ENCODE data around the gene PTHLH.
A peak's percentile ranks its signal among the peaks of the same experiment; 100 is the strongest.

The PTHLH gene

GRCh38 chr12:27934276-27934675 is 38.3 kb downstream of the PTHLH start:
- DNase-seq, result no peak

DNA sequence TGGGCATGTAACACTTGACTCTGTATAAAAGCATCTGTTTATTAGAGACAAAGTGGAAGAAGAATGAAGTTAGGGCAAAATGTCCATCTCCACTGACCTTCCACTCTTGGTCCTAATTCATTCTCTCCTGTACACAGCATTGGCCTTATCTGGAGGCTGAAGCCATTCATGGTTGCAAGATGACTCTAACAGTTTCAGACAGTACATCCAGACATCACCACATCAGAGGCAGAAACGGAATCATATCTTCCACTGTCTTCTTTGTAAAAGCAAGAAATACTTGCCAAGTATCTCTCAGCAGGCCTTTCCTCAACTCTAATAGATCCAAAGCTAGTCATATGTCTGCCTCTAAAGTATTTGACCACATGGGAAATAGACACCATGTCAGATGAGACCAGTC is 41.1 kb downstream of the PTHLH start:
- no peak for DNase-seq

DNA sequence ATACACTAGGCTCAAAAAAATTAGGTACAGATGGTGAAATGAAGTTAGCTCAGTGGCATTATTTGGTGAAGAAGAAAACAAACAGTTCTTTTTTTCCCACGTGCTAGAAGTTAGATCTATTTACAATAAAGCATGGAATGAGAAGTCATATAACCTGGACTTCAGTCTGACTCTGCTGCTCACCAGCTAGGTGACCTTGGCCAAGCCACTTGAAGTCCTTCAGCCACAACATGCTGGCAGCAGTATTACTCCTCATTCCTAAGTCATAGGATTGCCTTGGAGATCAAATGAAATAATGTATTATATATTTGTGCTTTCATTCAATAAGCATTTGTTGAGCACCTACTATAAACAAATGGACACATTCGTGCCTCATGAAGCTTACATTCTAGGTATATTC is 45.2 kb downstream of the PTHLH start:
- no peak for DNase-seq

- DNase-seq, result peak; percentile 16
Observed at GRCh38 chr12:27924350-27925135, 48.0 kb downstream of the PTHLH start.

DNA sequence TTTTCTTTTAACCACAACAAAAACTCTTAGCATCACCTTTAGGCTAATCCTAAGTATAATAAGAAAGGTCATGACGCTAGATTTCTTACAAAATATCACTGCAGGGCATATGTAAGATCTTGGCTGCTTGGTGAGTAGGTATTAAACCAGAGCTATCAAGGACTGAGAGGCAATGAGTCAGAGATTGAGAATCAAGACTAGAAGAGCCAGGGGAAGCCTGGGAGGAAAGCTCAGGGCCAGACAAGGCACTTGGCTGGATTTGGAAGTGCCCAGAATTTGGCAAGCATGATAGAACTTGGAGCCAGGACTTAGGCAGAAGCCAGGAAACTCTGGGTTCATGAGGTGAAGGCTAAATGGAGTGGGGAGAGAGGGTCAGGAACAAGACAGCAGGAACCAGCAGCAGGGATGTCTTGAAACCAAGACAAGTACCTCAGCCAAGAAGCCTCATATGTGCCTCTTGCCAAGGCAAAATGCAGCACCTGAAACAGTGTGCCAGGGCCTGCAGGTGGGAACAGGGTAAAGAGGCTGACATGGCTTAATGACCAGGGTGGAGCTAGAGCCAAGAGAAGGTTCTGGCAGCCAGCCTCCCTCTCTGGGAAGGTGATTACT is 49.9 kb downstream of the PTHLH start:
- peak; percentile 34 for DNase-seq

- no peak for DNase-seq
Observed at GRCh38 chr12:27919671-27920235, 52.8 kb downstream of the PTHLH start.

DNA sequence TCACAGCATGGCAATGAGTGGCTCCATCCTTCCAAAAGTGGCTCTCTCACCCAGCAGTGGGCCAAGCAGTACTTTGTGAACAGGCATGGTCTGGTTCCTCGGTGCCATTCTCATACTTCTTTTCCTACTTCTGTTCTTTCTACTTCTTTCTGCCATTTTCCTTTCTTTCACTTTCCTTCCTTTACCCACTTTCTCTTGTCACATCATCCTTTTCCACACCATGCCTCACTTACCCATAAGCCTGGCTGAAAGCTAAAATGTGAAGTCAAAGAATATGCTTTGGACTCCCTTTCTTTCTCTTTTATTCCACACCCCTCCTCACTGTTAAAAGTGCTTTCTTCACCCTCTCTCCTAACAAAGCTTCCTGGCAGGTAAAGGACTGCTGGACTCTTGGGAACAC is 57.0 kb downstream of the PTHLH start:
- no peak for DNase-seq

DNA sequence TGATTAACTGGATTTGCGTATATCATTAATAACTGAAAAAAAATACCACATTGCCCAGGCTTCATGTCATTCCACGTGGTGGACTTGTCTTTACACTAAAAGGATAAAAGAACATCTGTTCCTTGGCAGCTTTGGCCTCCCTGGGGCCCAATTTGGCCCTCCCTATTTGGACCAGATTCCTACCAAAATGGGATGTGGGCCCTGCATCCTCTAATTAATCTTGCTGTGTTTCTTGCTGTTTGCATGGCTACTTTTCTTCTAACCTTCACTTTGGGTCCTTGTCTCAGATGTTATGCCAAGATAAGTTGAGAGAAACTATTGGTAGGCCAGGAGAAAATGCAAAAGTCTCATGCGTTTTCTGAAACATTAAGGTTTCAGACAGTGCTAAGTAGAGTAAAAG is 57.5 kb downstream of the PTHLH start:
- DNase-seq, result no peak

DNA sequence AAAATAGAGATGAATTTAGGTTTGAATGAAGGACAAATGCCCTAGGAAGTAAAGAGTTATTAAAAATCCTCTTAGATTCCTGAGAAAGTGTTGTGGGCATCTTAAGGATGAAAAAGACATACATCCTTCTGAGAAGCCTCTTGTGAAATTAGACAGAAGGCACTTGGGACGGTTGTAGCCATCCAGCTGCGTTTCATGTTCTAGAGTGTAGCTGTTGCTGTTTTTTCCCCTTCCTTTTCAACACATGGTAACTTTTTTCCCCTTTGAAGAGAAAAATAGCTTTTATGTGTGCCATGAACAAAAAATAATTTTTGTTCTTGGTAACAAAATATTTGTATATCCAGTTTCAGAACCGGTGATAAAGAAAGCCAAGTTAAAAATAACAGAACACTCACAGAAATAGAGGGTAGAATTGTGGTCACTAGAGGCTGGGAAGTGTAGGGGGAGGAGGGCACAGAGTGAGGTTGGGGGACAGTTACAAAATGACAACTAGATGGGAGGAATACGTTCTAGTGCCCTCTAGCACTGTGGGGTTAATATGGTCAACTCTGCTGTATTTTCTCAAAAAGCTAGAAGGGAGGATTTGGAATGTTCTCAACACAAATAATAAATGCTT is 58.4 kb downstream of the PTHLH start:
- no peak for DNase-seq

DNA sequence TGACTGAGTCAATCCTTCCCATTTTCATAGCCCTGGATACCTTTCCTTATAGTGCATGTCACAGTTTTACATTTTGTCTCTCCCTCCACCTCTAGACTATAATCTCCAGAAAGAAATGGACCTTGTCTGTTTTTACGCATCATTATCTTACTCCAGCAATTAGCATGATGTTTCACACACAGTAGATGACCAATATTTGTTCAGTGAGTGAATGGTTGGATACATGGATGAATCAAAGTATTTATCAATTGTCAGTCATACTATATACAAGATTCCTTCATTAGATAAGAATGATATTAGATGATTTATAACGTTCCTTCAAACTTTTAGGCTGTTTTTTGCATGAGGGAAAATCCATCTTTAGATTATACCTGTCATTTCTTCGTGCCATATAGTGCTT is 61.1 kb downstream of the PTHLH start:
- no peak for DNase-seq

Measured in fibroblast of skin of right biceps (primary cell).